KBM-7 (cell line): ENCODE measurements around the gene ARHGAP10.
"Not testable (repeated sequence)": the region's sequence is repeated elsewhere in the genome, so short reads cannot be mapped to it uniquely, and the experiment has no call there.

ENCODE experiments used
- DNase-seq: peaks from one replicate; pipeline ENCODE4 v3.0.0-alpha.2; 2015
- in situ Hi-C: fragments of 300-500 bp; cut with MboI; formaldehyde crosslinking; loops from 2 replicates; pipeline ENCODE4 v1.14.3; 2020; ENCODE audit warnings: low sequenced_read_pairs, low pct_unique_long_range_greater_than_20kb, mixed read lengths

Gene ARHGAP10

DNA sequence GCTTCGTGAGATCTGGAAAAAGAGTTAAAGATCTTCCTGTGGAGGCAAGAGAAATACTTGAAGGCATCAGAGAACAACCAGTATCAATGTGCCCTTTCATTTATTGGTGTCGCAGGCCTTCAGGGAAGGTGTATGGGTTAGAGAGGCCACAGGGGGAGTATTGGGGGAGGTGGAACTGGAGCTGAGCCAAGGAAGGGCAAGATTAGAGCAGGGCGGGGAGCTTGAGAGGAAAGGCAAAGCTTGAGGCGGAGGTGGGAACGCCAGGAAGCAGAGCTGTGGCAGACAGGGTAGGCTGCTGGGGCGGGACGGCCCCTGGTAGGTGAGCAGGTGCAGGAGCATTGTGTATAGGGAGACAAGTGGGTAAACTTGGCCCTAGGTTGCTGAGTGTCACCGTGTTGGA, 329.9 kb downstream of the ARHGAP10 start:
- in situ Hi-C loops, result no loop called here
- DNase-seq, result no peak

DNA sequence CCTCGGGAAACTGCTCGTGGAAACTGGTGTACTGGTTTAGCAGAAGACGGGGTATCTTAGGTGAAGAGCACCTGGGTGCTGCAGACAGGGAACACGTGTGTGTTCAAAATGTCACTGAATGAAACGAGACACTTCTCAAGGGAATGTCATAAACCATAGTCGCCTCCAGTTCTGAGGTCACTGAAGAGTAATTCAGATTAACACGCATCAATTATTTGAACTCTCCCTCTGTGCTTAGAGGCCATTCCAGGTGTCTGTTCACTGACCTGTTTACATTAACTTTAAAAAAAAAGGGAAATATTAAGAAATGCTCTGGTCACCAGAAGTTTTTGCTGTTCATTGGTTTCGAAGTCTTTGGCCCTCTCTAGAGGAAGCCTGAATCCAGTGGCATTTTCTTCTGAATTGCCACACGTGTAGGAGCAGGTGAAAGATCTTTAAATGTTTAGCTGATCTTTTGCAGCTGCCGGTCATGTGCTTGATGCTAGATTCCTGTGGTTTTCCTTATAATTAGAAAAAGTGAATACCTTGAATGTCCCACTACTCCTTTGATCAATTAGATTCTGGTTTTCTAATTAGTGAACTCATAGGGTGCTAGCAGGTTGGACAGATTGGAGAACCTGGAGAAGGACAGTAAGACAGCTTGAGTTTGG, 330.5 kb downstream of the ARHGAP10 start:
- in situ Hi-C loops, result no loop called here
- no peak for DNase-seq

DNA sequence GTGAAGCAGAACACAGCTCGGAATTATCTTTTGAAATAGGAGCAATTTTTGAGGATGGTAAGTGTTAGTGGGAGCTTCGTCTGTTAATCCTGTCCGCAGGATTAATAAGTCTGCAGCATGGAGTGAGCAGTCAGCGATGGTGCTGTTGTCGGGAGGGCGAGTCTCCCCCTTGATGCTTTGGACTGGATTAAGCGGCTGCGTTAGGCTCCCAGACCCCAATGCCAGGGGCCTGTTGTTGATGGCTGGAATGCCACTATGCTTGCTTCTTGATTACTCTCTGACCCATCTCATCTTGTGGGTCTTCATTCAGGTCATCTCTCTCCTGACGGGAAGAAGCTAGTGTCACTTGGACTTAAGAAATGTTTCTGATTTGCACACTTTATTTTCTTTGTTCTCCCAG, 332.6 kb downstream of the ARHGAP10 start:
- in situ Hi-C loops, result no loop called here

DNA sequence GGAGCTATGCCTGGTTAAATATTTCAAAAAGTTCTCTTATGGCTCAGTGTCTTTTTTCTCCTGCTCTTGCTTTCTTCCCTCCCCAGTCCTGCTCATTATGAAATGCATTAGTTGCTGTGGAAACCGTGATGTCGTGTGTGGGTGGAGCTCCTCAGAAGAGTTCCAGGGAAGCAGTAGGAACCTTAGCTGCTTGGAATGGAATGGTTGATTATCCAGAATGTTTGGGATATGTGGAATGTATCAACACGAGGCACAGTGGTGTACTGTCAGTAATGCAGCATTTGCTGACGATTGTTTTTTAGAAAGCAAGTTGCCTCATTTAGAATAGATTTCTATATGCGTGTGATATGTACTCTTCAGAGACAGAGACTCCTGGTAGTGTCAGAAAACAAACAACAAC, 333.2 kb downstream of the ARHGAP10 start:
- in situ Hi-C loops, result no loop called here
- no peak for DNase-seq

More for the DNA sequence above, 332.6 kb downstream of the ARHGAP10 start:
- DNase-seq, result no peak

- in situ Hi-C loops, result no loop called here
- no peak for DNase-seq
Measured at GRCh38 chr4:148067301-148067916, 335.5 kb downstream of the ARHGAP10 start.

GRCh38 chr4:148068065-148068911, 336.4 kb downstream of the ARHGAP10 start:
- in situ Hi-C loops, result no loop called here
- no peak for DNase-seq

- in situ Hi-C loops, result no loop called here
- no peak for DNase-seq
Measured at GRCh38 chr4:148069086-148069894, 337.4 kb downstream of the ARHGAP10 start.

- no peak for DNase-seq
- in situ Hi-C loops, result no loop called here
Measured at GRCh38 chr4:148069895-148070178, 337.9 kb downstream of the ARHGAP10 start.

DNA sequence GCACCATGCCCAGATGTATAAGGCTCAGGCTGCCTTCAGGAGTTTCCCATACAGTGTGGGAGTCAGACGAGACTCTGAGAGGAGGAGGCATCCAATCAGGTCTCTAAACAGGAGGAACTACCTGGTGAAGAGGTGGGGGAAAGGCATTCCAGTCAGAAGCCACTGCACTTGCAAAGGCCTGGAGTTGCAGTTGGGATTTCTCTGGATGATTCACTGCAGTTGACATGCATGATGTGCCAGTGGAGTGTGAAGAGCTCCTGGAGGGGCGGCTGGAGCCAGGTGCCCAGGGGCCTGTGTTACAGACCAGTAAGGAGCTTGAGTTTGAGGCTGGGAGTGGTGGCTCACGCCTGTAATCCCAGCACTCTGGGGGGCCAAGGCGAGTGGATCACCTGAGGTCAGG, 339.1 kb downstream of the ARHGAP10 start:
- in situ Hi-C loops, result no loop called here
- DNase-seq, result no peak

DNA sequence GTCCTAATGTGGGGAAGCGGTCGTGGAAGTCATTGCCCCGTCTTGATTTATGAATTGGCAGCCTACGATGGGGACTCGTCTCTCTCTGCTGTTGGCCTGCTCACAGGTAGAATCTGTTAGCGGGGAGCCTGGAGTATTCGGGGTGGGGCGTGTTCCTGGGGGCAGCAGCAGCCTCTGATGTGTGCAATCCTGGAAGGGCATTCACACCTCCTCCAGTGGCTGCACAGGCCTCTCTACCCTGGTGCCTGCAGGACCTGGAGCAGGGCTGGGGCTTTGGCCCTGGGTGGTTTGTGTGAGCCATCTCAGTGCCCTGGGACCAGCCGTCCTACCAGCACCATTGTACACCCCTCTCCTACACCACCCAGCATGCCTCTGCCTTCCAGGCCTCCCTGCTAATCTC, 340.9 kb downstream of the ARHGAP10 start:
- no peak for DNase-seq
- in situ Hi-C loops, result no loop called here

GRCh38 chr4:148073349-148073748, 341.5 kb downstream of the ARHGAP10 start:
- in situ Hi-C loops, result no loop called here
- DNase-seq, result no peak

- in situ Hi-C loops, result no loop called here
- DNase-seq, result no peak
Measured at GRCh38 chr4:148074462-148074861, 342.6 kb downstream of the ARHGAP10 start.

DNA sequence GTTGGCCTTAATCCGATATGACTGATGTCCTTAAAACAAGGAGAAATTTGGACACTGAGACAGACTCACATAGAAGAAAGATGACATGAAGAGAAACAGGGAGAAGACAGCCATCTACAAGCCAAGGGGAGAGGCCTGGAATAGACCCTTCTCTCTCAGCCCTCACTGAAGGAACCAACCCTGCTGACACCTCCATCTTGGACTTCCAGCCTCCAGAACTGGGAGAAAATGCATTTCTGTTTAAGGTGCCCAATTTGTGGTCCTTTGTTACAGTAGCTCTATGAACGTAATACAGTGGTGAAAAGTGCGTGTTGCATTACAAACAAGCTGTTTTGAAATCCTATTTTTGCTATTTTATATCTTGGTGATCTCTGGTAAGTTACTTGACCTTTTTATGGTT, 343.6 kb downstream of the ARHGAP10 start:
- in situ Hi-C loops, result no loop called here
- DNase-seq, result no peak

DNA sequence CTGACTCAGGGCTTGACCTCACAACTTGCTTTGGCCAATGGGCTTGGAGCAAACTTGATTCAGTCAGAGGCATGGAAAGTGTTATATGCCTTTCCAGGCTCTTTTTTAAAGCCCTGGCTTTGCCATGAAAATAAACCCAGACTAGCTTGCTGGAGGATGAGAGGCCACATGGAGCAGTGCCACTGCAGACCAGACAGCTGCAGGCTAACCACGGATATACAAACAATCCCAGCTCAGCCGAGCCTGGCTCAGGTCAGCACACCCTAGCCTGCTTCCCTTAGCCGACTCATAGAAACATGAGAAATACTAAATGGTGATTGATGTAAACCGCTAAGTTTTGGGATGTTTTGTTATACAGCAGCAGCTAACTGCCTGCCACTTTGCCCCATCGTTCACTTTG, 345.1 kb downstream of the ARHGAP10 start:
- DNase-seq, result no peak
- in situ Hi-C loops, result no loop called here

DNA sequence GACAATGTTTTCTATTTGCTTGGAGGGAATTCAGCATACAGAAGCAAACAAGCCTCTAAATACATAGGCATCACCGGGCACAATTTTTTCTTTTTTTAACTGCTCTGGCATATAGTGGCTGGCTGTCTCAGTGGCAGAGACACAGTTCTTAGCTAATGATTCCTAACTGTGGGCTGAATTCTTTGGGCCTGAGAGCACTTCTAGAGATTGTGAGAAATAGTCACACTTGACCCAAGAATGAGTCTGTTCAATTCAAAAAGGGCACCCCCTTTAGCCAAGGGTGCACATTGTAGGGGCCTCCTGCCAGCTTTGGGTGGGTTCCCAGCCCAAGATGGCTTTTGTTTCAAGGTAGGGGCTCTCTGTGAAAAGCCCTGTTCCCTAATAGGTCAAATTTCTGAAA, 345.7 kb downstream of the ARHGAP10 start:
- in situ Hi-C loops, result no loop called here
- DNase-seq, result no peak

DNA sequence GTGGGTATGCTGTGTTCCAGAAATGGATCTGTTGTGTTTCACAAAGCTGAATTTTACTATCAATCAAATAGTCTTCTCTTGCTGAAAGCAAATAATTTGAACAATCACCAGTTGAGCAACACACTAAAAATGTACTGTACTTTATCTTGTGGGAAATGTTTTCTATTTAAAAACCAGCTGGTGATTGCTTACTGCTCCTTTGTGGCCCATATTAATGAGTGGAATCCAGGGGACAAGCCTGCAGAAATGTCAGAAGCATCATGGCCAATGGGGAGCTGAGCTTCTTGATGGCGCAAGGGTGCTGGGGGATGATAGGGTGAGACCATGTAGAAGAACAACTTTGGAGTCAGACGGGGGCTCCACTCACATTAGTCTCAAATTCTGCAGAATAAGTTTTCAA, 346.2 kb downstream of the ARHGAP10 start:
- in situ Hi-C loops, result no loop called here
- no peak for DNase-seq

GRCh38 chr4:148079961-148080360, 348.1 kb downstream of the ARHGAP10 start:
- DNase-seq, result no peak
- in situ Hi-C loops, result no loop called here

DNA sequence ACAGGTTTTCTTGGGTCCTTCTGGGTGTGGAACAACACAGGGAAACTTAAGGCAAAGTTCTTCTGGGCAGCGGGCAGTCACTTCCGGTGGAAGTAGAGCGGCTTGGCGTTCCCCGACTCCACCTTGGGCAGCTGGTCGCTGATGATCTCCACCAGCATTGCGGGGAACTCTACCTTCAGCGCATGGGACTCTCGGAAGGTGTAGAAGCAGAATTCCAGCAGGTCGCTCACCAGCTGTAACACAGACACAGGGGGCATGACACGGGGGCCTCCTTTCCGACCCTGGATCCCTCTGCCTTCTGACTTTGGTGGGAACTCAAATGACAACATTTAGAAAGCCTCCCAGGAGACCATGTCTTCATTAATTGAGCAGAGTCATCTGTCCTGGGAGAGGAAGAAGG, 349.4 kb downstream of the ARHGAP10 start:
- in situ Hi-C loops, result no loop called here
- no peak for DNase-seq

DNA sequence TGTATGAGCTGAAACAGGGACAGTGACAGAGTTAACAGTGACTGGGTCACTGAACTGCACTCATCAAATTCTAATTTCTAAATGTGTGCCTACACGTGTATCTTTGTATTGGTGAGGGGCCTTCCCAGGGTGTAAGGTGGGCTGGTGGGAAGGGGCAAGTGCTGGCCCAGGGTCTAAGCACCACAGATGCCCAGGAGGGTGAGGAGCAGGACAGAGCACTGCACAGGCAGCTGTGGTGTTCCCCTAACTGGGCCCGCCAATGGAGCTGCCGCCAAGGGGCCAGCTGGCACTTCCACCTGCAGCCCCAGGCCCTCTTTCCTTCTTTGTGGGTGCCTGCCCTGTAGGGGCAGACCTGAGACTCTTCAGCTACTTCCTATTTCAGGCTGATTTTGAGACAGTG, 349.9 kb downstream of the ARHGAP10 start:
- DNase-seq, result no peak
- in situ Hi-C loops, result no loop called here

GRCh38 chr4:148083073-148083472, 351.2 kb downstream of the ARHGAP10 start:
- DNase-seq, in situ Hi-C loops: not testable (repeated sequence)
